ENCODE data around the gene BUD13. TPM values are rescaled to one million over a fixed set of nuclear protein-coding genes. Genes with fewer than 3 reads are reported as not detected.

Gene BUD13
- polyA plus RNA-seq, 1 donor from 2014 or later = 19.1 TPM

DNA sequence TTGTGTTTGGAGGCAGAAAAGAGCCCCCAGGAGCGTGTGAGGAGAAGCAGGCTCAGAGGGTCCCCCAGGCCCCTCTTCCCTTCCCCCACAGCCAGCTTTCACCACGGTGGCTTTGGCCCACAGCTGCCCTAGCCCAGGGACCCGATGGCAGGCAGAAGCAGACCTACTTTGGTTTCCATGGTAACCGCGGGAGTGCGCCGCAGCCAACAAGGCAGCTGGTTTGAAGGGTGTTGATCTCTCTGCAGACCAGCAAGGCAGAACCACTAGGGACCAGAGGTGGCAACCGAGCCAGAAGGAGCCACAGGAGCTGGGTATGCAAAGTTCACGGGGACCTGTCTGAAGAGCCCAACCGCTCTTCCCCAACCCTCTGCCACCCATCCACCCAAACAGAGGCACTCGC lies 69.4 kb downstream of the BUD13 start:
- peak overlapping the region; percentile 58 for H3K4me2 ChIP-seq (ENCODE audit: low read length)
- H3K79me2 ChIP-seq (replicated peaks; ENCODE audit: insufficient read depth, low read length) = no peaks in the 10 kb centered on the region
- H3F3A ChIP-seq (ENCODE audit: insufficient read depth, low read length, poor library complexity, severe bottlenecking) = no peaks in the 10 kb centered on the region
- TF ChIP-seq EP300 (conservative IDR thresholded peaks at IDR 0.05; ENCODE audit: poor library complexity, severe bottlenecking) (no peak), TAF1 (IDR thresholded peaks at IDR 0.05; ENCODE audit: low read depth) (no peak), SMC3 (conservative IDR thresholded peaks at IDR 0.05; ENCODE audit: poor library complexity) (peak; percentile 50), RAD21 (conservative IDR thresholded peaks at IDR 0.05) (peak; percentile 54), CTCF (IDR thresholded peaks at IDR 0.05; ENCODE audit: poor library complexity, severe bottlenecking) (peak; percentile 50), POLR2AphosphoS5 (IDR thresholded peaks at IDR 0.05) (peak; percentile 27), MXI1 (conservative IDR thresholded peaks at IDR 0.05; ENCODE audit: poor library complexity, severe bottlenecking) (no peak), EZH2 (IDR thresholded peaks at IDR 0.05; ENCODE audit: borderline replicate concordance, insufficient read depth, low read length, poor library complexity, severe bottlenecking) (no peak)
- TF ChIP-seq, protein P1, sequence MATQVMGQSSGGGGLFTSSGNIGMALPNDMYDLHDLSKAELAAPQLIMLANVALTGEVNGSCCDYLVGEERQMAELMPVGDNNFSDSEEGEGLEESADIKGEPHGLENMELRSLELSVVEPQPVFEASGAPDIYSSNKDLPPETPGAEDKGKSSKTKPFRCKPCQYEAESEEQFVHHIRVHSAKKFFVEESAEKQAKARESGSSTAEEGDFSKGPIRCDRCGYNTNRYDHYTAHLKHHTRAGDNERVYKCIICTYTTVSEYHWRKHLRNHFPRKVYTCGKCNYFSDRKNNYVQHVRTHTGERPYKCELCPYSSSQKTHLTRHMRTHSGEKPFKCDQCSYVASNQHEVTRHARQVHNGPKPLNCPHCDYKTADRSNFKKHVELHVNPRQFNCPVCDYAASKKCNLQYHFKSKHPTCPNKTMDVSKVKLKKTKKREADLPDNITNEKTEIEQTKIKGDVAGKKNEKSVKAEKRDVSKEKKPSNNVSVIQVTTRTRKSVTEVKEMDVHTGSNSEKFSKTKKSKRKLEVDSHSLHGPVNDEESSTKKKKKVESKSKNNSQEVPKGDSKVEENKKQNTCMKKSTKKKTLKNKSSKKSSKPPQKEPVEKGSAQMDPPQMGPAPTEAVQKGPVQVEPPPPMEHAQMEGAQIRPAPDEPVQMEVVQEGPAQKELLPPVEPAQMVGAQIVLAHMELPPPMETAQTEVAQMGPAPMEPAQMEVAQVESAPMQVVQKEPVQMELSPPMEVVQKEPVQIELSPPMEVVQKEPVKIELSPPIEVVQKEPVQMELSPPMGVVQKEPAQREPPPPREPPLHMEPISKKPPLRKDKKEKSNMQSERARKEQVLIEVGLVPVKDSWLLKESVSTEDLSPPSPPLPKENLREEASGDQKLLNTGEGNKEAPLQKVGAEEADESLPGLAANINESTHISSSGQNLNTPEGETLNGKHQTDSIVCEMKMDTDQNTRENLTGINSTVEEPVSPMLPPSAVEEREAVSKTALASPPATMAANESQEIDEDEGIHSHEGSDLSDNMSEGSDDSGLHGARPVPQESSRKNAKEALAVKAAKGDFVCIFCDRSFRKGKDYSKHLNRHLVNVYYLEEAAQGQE (IDR thresholded peaks at IDR 0.05; ENCODE audit: borderline replicate concordance) = peak; percentile 23
- H3K4me3 ChIP-seq (ENCODE audit: low read length) = peak overlapping the region; percentile 42
- no peaks in the 10 kb centered on the region for H4K20me1 ChIP-seq (ENCODE audit: insufficient read depth)
- H2AFZ ChIP-seq (ENCODE audit: low read depth, low read length) = peak overlapping the region; percentile 6
- H3K9me3 ChIP-seq (ENCODE audit: low read length) = no peaks in the 10 kb centered on the region
- H3K9me2 ChIP-seq (ENCODE audit: insufficient read depth, low read length) = no peaks in the 10 kb centered on the region
- H3K27me3 ChIP-seq (ENCODE audit: insufficient read depth, low read depth, low read length) = no peaks in the 10 kb centered on the region
- H3K36me3 ChIP-seq (ENCODE audit: insufficient read depth, low read length) = no peaks in the 10 kb centered on the region
- peak overlapping the region; percentile 38 for H3K9ac ChIP-seq (ENCODE audit: low read length)
- H3K27ac ChIP-seq (ENCODE audit: low read length) = peak overlapping the region; percentile 63

DNA sequence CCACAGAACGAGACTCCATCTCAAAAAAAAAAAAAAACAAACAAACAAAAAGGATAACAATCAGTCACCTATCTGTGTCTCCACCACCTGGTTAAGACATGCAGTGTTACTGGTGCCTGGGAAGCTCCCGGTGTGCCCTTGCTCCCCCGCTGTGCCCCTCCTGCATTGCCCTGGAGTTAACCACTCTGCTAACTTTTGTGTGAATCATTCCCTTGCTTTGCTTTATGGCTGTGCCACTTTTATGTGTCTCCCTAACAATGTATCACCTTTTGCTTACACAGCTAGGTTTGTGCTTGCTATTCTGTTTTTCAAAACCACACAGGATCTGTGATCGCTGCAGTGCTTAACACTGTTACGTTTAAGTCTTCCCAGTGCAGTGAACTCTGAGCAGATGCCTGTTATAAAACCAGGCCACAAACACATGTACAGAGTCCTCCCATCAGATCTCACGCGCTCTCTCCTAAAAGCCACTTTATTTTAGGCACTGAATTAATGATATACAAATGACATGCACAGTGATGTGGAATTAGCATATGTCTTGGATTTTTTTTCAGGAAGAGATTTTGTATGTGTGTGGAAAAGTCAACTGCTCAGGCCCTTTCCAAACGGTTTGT lies 69.9 kb downstream of the BUD13 start:
- H3K27ac ChIP-seq (ENCODE audit: low read length) = peak overlapping the region; percentile 63

More for the DNA sequence above, 69.9 kb downstream of the BUD13 start:
- no peaks in the 10 kb centered on the region for H3F3A ChIP-seq (ENCODE audit: insufficient read depth, low read length, poor library complexity, severe bottlenecking)
- no peaks in the 10 kb centered on the region for H3K9me2 ChIP-seq (ENCODE audit: insufficient read depth, low read length)
- no peaks in the 10 kb centered on the region for H3K27me3 ChIP-seq (ENCODE audit: insufficient read depth, low read depth, low read length)
- no peak for TF ChIP-seq POLR2AphosphoS5 (IDR thresholded peaks at IDR 0.05)
- TF ChIP-seq, protein P1 (IDR thresholded peaks at IDR 0.05; ENCODE audit: borderline replicate concordance) = no peak
- TF ChIP-seq EP300 (conservative IDR thresholded peaks at IDR 0.05; ENCODE audit: poor library complexity, severe bottlenecking) = no peak
- no peak for TF ChIP-seq CTCF (IDR thresholded peaks at IDR 0.05; ENCODE audit: poor library complexity, severe bottlenecking)
- no peak for TF ChIP-seq SMC3 (conservative IDR thresholded peaks at IDR 0.05; ENCODE audit: poor library complexity)
- TF ChIP-seq RAD21 (conservative IDR thresholded peaks at IDR 0.05) = no peak
- no peak for TF ChIP-seq TAF1 (IDR thresholded peaks at IDR 0.05; ENCODE audit: low read depth)
- no peaks in the 10 kb centered on the region for H3K9me3 ChIP-seq (ENCODE audit: low read length)
- H3K4me2 ChIP-seq (ENCODE audit: low read length) = peak overlapping the region; percentile 58
- H3K9ac ChIP-seq (ENCODE audit: low read length) = peak overlapping the region; percentile 38
- H2AFZ ChIP-seq (ENCODE audit: low read depth, low read length) = peak overlapping the region; percentile 6
- no peaks in the 10 kb centered on the region for H3K79me2 ChIP-seq (replicated peaks; ENCODE audit: insufficient read depth, low read length)
- peak overlapping the region; percentile 42 for H3K4me3 ChIP-seq (ENCODE audit: low read length)
- no peaks in the 10 kb centered on the region for H3K36me3 ChIP-seq (ENCODE audit: insufficient read depth, low read length)
- H4K20me1 ChIP-seq (ENCODE audit: insufficient read depth) = no peaks in the 10 kb centered on the region
